ENCODE data around the gene RNF115. TPM values are rescaled to one million over a fixed set of nuclear protein-coding genes. Genes with fewer than 3 reads are reported as not detected.

Gene RNF115
- total RNA-seq, 2 donors from 2014 or later = 7.4 to 7.7 TPM

DNA sequence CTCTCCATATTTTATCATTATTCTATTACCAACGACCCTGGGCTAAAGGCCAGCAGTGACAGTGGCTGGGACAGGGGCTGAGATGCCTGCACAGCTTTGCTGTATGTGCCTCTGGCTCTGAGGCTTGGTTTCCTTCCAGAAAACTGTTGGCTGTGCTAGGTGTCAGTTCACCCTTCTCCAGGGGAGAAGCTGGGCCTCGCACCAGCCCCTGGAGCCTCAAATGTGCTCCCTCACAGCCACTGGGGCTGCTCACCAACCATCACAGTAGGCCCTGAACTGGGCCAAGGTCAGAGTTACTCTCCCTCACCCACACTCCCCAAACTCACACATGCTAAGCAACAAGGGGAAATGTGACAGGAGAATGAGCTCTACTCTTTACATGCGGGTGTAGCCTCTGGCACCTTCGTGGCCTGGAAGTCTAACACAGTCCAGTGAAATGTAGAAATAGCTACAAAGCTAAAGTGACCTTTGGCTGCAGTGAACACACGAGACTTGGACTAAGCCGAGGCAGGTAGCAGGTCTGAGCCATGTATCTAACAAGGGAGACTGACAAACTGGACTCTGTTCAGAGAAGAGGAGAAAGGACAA lies 109.3 kb downstream of the RNF115 start:
- DNase-seq = no peak
- ATAC-seq = peak; percentile 52
- intact Hi-C loops (cut with DNase I, micrococcal nuclease) = no loop called here

DNA sequence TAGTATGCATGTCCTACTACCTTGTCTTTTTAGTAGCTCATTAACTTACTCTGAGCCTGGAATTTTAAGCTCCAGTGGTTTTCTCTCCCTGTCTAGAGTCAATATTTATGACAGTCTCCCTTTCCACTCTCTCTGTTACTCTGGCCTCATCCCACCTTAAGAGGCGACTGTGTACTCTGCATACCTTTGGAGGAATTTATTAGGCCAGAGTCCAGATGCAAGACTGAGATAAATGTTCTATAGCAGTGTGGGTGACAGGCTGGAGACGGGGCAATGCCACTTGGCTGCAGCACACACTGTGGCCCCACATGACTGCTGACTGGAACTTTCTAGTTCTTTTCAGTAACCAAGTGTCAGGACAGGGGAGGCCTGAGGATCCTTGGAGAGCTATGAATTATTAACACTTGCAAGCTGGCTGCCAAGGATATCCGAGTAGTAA lies 112.7 kb downstream of the RNF115 start:
- intact Hi-C loops (cut with DNase I, micrococcal nuclease) = no loop called here
- peak; percentile 35 to 67 for DNase-seq
- ATAC-seq = peak; percentile 88

DNA sequence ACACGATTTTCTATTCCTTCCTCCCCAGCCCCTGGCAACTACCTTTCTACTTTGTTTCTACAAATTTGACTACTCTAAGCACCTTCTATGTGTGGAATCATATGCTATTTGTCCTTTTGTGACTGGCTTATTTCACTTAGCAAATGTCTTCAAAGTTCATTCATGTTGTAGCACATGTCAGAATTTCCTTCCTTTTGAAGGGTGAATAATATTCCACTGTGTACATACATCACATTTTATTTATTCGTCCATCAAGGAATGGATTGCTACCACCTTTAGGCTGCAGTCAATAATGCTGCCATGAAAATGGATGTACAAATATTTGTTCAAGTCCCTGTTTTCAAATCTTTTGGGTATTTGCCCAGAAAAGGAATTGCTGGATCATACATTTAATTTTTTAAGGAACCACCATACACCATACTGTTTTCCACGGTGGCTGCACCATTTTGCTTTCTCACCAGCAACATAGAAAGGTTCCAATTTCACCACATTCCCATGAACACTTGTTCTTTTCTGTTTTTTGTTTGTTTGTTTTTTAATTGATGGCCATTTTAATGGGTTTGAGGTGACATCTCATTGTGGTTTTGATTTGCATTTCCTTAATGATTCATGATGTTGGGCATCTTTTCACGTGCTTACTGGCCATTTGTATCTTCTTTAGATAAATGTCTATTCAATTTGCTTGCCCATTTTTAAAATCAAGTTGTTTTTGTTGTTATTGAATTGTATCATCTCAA lies 113.4 kb downstream of the RNF115 start:
- ATAC-seq = no peak
- no peak for DNase-seq
- intact Hi-C loops (cut with DNase I, micrococcal nuclease) = no loop called here

DNA sequence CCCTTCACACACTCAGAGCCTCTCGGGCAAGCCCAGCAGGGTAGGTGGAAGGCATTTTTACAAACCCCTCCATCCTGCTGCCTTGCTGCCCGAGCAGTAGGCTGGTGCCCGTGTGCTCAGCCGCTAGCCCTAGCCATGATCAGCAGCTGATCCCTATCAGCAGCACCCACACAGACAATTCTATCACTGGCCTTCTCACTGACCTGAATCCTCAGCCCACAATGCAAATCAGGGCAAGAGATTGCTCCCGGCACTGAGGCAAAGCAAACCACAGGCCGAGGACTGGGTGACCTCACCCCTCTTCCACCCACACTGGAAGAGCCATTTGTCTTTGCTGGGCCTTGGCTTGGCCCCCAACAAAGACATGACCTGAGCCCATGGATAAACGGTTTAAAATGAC lies 115.8 kb downstream of the RNF115 start:
- intact Hi-C loops (cut with DNase I, micrococcal nuclease) = no loop called here
- ATAC-seq (no peak), DNase-seq (no peak)

DNA sequence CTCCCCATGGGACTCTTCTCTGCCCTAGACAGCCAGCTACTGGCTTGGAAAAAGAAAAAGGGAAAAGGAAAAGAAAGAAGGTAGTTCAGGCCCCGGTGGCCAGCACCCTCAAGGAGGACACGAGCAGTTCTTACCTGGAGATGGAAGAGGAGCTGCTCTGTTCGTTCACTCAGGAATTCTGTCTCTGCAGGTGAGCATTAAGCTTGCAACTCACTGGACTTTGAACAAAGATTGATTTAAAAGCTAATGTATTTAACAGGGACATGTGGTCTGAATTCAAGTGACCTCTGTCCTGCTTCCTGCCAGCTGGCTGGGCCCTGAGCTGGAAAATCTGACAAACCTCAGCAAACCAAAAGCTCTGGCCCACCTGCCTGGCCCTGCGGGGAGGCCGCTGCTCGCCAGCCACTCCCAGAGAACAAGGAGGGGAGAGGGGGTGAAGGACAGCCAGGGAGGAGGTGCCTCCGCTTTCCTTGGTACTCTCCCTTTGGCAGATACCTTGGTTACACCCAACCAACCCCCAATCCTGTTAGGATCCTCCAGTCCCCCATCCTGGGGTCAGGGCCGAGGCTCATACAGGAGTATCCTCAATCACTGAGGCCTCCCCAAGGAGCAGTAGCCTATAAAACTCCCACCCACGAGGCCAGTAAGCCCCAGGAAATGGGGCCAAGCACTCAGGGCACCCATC lies 116.6 kb downstream of the RNF115 start, which contains the start of gene PDZK1:
Gene PDZK1 (minus strand): TSS at position 186 of the 685 bp plus-strand sequence. CDS start 19,347 bp downstream, outside the sequence.
- peak; percentile 20 to 33 for DNase-seq
- peak; percentile 74 for ATAC-seq
- intact Hi-C loops (cut with DNase I, micrococcal nuclease) = no loop called here

DNA sequence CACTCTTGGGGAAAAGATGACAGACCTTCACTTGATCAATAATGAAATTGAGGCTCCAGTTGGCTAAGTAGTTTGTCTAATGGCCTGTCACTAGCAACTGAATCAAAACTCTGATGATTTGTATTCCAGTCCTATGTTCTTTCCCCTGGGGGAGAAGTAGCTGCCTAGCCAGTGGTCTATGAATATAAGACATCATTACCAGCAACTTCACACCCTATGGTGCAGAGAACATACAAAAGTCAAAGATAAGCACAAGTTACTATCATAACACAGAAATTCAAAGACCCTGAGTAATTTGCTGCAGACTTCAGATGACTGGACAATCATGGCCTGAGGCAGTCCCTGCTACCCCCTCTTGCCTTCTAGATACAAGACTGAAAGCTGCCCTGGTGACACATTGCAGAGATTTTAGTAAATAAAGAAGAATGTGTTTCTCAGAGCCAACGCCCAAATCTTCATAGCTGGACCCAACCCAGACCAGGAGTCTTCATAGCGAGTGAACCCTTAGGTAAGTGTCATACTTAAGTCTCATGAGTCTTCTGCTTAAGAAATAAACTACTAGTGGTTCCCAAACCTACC lies 117.7 kb downstream of the RNF115 start:
- intact Hi-C loops (cut with DNase I, micrococcal nuclease) = no loop called here
- ATAC-seq = peak; percentile 54
- DNase-seq = no peak

DNA sequence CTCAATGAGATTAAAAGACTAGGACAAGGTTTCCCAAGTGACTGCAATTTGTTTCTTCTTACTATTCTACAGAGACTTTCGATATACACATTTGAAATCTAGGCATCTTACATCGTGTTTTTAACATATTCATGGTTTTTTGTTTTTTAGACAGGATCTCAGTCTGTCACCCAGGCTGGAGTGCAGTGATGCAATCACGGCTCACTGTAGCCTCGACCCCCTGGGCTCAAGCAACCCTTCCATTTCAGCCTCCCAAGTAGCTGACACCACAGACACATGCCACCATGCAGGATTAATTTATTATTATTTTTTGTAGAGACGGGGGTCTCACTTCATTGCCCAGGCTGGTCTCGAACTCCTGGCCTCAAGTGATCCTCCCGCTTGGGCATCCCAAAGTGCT lies 118.3 kb downstream of the RNF115 start:
- ATAC-seq (no peak), DNase-seq (no peak)
- intact Hi-C loops (cut with DNase I, micrococcal nuclease) = no loop called here

DNA sequence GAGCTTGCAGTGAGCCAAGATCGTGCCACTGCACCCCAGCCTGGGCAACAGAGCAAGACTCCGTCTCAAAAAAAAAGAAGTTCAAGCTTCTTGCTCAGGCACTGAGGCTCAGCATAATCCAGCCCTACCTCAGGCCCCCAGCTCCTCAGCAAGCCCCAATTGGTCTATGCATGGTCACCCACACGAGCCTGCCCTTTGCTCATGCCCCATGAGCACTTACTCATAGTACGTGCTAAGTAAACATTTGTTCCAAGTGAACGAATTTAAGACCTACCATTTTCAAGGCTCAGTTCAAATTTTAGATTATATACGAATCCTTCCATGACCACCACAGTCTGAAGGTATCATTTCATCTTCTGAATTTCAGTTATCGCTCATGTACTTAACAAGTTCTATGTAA lies 121.1 kb downstream of the RNF115 start:
- no peak for ATAC-seq
- intact Hi-C loops (cut with DNase I, micrococcal nuclease) = no loop called here
- DNase-seq = no peak

DNA sequence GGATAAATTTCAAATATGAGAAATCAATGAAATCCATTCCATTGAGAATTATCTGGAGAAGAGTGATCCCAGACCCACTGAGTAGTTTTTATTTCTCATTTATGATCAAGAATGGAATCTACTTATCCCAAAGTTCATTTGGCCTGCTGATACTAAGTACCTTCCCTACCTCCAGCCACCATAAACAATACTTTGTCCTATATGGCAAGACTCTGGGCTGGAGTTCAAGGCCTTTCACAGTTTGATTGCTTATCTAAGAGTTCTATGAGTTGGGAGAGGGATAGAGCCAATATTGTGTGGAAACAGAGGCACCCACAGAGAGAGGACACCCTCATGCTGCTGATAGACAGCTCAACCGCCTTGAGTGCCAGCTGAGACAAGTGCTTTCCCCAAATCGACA lies 121.8 kb downstream of the RNF115 start:
- intact Hi-C loops (cut with DNase I, micrococcal nuclease) = no loop called here
- DNase-seq (no peak), ATAC-seq (no peak)

DNA sequence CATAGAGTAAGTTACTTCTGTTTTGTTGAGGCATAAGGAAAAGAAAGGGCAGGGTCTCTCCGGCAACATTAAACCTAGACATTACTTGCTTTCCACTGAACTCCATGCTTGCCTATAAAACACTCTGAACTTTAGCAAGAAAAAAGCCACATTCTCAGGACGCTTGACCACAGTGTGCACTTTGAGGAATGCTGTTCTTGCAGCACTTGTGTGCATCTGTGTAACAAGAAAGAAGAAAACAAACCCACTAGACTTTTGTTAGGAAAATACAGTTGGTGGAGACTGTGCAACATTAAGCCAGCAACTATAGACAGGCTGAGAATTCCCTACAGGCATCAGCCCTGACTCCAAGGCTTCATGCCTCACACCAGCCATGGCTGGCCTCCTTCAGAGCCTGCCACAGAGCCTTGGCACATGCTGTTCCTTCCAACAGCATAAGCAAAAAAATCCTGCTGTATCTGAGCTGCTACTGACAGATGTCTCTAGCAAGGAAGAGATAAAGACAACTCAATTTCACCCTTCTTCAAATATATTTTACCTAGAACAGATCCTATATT lies 122.5 kb downstream of the RNF115 start:
- ATAC-seq = no peak
- no peak for DNase-seq
- intact Hi-C loops (cut with DNase I, micrococcal nuclease) = no loop called here

DNA sequence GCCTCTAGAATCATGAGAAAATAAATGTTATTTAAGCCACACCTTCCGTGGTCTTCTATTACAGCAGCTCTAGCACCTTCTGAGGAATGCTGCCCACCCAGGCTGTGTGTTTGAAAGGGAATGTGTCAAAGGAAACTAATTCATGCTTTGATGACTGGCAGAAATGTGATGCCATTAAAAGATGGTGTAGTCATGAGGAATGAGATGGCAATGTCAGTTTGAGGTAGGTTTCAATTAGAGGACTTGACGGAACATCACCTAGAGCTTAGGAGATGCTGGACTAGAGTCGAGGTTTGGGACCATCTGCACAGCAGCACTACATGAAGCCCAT lies 127.3 kb downstream of the RNF115 start:
- intact Hi-C loops (cut with DNase I, micrococcal nuclease) = no loop called here
- DNase-seq (no peak), ATAC-seq (no peak)

DNA sequence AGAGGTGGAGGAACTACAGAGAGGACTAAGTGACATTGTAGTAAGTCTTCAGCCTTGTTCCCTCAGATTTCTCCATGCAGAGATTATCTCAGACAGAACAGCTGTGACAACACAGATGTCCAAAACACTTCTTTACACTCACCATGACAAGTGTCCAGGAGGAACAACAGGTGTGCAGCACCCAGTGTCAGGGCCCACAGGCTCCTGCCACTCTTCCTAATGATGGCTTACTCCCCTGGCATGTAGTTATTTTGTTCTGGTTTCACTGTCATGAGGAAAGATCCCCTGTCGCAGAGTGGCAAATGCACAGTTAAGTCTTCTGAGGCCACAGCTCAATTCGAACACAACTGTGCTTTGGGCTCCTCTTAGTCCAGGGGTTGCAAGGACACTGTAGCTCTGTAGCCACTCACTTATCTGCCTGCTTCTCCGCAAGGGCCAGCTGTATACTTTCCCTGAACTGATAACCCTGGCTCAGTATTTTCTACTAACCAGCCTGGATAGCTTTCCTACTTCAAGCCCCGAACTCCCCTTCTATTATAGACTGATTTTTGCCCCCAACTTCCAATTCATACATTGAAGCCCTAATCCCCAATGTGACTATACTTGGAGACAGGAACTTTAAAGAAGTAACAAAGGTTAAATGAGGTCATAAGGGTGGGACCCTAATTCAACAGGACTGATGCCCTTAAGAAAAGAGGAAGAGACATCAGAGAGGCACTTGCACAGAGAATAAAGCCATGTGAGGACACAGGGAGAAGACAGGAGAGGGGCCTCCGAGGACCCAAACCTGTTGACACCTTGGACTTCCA lies 127.9 kb downstream of the RNF115 start:
- DNase-seq (no peak), ATAC-seq (no peak)
- intact Hi-C loops (cut with DNase I, micrococcal nuclease) = no loop called here

DNA sequence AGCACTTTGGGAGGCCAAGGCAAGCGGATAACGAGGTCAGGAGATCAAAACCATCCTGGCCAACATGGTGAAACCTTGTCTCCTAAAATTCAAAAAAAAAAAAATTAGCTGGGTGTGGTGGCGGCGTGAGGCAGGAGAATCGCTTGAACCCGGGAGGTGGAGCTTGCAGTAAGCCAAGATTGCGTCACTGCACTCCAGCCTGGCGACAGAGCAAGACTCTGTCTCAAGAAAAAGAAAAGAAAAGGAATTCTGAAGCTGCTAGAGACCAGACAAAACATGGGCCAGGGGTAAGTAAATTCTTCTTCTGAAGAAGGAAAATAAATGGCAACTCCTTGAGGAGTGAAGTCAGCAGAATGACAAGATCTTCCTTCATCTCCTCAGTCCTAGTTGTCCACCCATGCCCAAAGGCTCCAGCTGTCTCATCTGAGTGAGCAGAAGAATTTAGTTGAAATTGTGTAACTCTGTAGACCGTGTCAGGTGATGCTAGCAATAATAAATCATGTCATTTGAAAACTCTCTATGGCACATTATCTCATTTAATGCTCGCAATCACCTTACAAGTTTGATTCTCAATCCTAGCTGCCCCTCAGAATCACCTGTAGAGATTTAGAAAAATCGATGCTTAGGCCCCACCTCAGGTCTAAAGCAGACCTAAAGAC lies 131.0 kb downstream of the RNF115 start:
- ATAC-seq (no peak), DNase-seq (no peak)
- intact Hi-C loops (cut with DNase I, micrococcal nuclease) = no loop called here

DNA sequence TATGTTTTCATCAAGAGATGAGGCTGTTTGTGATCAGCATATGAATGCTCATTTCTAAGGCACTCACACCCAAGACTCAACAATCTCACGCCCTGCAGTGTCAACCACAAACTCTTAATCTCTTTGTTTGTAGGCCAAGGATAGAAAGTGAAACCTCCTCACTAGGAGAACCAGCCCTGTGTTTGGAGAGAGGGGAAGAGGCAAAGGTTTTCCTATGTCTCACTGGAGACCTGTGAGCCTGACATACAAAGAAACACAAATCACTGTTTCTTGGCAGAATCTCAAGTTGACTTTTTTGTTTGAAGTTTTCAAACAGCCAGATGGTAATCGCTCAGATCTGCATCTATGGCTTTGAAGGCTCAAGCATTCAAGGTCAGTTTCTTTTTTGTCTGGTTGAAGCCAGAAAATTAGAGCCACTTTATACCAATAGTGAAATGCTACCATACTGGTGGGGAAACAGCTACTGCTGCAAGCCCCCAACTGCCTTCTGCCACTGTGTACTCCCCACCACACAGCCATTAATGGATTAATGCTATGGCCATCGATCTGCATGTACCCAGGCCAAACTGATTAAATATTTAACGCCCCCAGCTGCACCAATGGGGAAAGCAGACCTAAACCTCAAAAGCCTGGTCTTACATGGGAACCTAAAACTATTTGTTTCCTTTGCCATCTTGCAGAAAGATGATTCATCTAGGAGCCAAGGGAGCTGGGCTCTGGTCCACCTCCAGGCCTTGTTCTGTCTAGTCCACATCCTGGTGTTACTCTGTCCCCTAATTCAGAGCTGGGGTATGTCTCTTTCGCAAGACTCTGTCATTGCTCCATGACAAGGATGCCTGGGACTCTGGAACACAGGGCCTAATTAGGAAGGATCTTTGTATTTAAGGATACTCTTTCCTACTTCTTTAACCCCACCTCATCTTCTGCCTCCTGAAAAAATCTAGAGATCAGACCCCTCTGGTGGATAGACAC lies 133.0 kb downstream of the RNF115 start:
- intact Hi-C loops (cut with DNase I, micrococcal nuclease) = no loop called here
- ATAC-seq (peak; percentile 97), DNase-seq (no peak)

DNA sequence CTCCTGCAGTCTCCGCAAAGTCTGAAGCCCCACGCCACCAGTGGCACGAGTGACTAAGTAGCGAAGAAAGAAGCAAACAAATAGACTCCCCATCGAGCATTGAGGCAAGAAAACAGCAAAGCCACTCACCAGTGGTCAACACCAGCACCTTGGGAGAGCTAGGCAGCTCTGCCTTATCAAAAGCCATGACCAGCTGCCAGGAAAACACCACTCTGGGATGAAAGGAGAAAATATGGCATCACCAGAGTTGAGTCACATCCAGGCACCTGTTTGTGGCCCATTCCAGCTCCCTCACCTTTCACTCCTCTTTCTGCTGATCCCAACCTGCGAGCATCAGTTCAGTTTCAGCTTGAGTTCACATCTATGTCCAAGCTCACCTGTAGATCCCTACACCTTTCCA lies 134.0 kb downstream of the RNF115 start:
- ATAC-seq (no peak), DNase-seq (no peak)
- intact Hi-C loops (cut with DNase I, micrococcal nuclease) = no loop called here

DNA sequence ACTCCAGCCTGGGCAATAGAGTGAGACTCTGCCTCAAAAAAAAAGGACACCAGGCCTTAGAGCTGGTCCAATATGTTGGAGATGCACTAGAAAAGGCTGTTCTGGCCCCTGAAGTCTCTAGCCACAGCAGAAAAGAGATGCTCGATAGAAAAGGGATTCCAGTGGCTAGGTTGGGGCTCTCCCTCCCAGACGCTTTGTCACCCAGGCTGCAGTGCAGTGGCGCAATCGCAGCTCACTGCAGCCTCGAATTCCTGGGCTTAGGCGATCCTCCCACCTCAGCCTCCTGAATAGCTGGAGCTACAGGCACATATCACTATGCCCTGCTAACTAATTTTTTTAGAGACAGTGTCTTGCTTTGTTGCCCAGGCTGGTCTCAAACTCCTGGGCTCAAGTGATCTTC lies 135.0 kb downstream of the RNF115 start:
- ATAC-seq = no peak
- no peak for DNase-seq
- intact Hi-C loops (cut with DNase I, micrococcal nuclease) = no loop called here
